ENCODE measurements around the gene KCNQ1.

Gene KCNQ1

DNA sequence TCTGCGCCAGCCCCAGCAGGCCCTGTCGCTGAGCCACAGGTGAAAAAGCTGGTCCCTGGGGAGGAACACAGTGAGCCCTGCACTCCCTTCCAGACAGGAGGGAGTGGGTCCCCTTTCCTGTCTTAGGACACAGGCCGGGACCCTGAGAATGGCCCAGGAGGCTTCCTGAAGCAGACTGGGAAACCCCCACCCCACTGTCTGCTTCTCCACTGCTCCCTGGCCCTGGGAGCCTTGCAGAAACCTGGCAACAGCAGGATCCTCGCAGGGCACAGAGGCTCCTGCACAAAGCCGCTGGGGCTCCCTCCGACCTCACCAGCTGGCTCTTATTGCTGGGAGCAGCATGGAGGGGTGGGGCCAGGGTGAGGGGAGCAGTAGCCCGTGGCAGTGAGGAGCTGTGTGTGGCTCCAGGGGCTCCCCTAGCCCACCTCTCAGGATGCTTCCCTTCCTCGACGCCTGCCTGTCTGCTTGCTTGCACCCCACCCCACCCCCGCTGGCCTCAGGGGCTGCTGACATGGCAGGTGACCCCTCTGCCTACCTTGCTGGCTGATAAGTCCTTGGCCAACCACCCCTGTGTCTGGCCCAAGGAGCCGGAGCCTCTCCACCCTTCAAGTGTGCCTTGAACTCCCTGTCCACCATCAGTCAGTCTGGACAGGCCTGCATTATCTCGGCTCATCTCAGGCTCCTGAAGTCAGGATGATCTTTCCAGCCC lies 327.1 kb downstream of the KCNQ1 start:
- TF ChIP-seq, protein P1, sequence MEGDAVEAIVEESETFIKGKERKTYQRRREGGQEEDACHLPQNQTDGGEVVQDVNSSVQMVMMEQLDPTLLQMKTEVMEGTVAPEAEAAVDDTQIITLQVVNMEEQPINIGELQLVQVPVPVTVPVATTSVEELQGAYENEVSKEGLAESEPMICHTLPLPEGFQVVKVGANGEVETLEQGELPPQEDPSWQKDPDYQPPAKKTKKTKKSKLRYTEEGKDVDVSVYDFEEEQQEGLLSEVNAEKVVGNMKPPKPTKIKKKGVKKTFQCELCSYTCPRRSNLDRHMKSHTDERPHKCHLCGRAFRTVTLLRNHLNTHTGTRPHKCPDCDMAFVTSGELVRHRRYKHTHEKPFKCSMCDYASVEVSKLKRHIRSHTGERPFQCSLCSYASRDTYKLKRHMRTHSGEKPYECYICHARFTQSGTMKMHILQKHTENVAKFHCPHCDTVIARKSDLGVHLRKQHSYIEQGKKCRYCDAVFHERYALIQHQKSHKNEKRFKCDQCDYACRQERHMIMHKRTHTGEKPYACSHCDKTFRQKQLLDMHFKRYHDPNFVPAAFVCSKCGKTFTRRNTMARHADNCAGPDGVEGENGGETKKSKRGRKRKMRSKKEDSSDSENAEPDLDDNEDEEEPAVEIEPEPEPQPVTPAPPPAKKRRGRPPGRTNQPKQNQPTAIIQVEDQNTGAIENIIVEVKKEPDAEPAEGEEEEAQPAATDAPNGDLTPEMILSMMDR (IDR thresholded peaks at IDR 0.05; ENCODE audit: low read depth, low read length) = no peak
- DNase-seq (ENCODE audit: extremely low read depth, low read depth) = no peak

DNA sequence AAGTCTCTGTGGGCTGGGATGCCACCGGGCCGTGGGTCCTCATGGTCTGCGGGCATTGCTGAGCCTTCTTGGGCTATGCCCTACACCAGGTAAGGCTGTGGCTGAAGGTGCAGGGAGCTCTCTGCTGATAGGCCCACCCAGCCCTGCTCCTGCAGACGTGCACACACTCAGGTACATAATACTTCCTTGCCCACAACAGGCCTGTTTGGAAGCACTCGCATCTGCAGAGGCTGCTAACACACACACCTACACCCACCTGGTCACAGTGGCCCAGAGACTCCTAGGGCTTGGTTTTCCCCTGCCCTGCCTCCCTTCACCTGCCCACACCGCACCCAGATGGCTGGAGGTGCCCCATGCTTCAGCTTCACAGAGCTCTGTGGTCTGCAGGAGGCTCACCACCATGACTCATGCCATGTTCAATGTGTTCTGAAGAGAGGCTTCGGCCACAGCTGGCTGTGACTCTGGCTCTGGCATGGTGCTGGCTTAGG lies 327.8 kb downstream of the KCNQ1 start:
- DNase-seq (ENCODE audit: extremely low read depth, low read depth) = no peak
- TF ChIP-seq, protein P1 (IDR thresholded peaks at IDR 0.05; ENCODE audit: low read depth, low read length) = no peak

DNA sequence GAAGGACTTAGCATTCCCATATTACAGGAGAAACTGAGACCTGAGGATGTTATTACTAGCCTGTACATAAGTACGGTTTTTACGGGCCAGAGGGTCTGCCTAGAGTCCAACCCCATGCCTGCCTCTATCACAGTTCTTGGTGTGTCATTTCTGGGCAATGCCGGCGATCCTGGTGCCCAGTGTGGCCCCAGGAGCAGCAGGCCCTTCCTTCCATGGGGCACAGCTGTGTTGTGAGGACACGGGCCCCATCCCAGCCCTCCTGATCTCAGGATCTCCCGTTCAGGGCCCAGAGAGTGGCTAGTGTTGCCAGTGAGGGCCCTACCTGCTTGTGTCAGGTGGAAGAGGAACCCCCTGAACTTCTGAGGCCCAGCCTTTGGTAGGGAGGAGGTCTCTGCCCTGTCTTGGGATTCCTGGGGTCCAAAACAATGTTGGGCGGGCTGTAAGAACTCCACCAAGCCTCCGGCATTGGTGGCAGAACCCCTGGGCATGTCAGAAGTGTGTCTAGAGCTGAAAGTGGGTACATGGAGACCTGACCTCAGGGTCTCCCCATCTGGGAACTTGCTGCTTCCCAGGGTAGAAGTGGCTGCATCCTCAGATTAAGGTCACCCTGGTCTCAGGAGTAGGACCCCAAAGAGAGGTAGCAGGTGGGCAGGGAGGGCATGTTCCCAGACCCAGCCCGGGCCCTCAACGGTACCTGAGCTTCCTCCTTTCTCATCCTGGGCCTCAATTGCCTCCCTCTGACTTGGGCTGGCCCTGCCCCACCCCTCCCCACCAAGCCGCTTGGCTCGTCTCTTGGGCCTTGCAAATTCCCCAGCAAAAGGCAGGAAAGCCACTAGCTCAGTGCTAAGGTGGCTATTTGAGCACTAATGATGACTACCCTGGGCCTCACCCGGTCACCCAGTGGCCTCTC lies 329.6 kb downstream of the KCNQ1 start:
- TF ChIP-seq, protein P1 (IDR thresholded peaks at IDR 0.05; ENCODE audit: low read depth, low read length) = no peak
- no peak for DNase-seq (ENCODE audit: extremely low read depth, low read depth)

DNA sequence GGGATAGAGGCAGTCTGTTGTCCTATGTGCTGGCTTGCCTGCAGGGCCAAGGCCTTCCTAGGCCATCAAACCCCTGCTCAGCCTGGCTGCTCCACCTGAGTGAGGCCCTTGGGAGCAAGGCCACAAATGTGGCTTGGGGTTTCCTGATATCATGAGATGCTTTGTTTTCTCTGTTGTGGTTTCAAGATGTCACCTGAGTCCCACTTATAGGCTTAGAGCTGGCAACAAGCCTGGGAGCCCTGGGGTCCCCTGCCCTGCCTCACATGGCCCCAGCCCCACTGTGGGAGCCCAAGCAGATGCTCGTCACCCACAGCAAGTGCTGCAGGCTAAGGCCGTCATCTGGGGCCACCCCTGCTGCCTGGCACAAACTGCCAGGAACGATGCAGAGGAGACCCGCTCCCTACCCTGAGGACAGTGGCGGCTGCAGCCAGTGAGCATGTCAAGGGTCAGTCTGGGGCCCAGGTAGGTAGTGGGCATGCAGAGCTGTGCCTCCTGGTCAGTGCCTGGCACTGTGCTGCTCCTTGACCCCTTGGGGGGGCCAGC lies 330.3 kb downstream of the KCNQ1 start:
- TF ChIP-seq, protein P1 (IDR thresholded peaks at IDR 0.05; ENCODE audit: low read depth, low read length) = no peak
- DNase-seq (ENCODE audit: extremely low read depth, low read depth) = no peak

DNA sequence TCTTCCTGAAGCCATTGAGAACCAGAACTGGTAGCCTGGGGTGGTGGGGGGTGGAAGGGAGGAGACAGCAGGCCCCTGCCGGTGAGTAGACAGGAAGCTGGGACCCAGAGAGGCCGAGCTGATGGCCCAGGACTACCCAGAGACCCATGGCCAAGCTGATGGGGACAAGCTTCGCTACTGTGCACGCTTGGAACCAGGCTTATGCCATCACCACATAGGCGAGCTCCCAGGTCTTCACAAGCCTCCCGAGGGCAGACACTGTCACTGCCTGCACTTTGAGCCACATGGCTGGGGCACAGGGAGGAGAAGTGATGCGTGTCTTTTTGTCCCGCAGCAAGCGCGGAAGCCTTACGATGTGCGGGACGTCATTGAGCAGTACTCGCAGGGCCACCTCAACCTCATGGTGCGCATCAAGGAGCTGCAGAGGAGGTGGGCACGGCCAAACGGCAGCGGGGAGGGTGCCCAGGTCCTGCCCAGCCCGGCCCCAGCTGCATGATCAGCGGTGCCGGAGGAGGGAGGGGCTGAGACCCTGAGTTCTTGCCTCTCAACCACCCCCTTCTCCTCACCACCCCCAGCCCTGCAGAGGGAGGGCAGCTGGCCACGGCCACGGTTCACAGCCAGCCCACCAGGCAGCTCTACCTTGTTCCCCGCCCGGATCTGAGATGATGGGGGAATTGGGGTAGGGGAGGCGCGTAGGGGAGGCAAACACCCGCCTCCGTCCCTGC lies 331.0 kb downstream of the KCNQ1 start:
- TF ChIP-seq, protein P1 (IDR thresholded peaks at IDR 0.05; ENCODE audit: low read depth, low read length) = no peak
- DNase-seq (ENCODE audit: extremely low read depth, low read depth) = no peak

DNA sequence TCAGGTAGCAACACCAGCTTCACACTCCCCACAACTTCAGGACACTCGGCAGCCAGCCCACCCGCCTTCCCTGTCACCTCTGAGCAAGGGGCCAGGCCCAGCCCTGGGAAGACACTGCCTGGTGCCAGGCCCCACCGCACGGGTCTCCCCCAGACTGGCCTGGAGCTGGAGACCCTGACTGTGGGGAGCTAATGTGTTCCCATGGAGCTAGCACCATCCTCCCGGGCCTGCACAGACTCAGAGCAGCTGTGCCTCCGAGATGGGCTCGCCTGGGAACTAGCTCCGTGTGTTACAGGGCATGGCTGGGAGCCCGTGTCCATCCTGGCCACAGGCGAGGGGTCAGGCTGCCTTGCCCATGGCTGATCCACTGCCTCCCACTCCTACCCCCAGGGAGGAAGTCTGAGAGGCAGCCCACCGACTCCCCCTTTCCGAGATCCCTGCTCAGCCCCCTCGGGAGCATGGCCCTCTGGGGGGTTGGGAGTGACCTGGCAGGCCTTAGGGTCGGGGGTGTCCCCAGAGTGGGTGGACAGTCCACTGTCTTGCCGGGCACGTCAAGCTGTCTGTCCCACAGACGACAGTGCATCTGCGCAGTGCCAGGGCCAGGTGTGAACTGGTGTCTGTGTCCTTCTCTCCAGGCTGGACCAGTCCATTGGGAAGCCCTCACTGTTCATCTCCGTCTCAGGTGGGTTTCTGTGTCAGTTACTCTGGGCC lies 331.7 kb downstream of the KCNQ1 start:
- DNase-seq (ENCODE audit: extremely low read depth, low read depth) = no peak
- TF ChIP-seq, protein P1 (IDR thresholded peaks at IDR 0.05; ENCODE audit: low read depth, low read length) = no peak
